ENCODE data around the gene METTL23.

METTL23 gene

DNA sequence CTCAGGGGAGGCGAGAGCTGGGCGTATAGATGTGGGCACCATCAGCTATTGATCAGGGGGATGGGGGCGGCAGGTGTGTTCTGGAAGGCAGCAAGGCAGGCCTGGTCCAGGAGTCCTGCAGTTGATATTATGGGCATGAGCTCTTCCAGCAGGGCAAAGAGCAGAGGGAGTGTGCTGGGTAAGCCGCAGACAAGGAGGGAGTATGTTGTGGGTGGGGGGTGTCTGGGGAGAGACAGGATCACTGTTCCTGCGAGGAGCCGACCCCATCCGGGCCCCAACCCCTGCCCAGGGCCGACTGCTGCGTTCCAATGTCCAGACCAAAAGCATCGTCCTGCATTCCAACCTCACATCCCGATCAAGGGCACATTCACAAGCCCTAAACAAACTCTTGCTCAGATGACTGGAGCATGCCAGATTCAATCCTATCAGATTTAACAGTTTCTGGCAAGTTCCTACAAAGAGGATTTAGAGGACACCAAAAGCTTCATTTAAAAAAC, 25.1 kb upstream of the METTL23 start (continued):
- TF ChIP-seq ZC3H10 (CRISPR knock-in tag; IDR thresholded peaks at IDR 0.05) (no peak), BACH2 (CRISPR knock-in tag; IDR thresholded peaks at IDR 0.05; ENCODE audit: borderline replicate concordance) (no peak), SNAI2 (CRISPR knock-in tag; IDR thresholded peaks at IDR 0.05) (no peak), CSDC2 (CRISPR knock-in tag; IDR thresholded peaks at IDR 0.05) (no peak), ZNF565 (CRISPR knock-in tag; conservative IDR thresholded peaks at IDR 0.05; ENCODE audit: low read depth) (no peak)
- TF ChIP-seq, protein P1, sequence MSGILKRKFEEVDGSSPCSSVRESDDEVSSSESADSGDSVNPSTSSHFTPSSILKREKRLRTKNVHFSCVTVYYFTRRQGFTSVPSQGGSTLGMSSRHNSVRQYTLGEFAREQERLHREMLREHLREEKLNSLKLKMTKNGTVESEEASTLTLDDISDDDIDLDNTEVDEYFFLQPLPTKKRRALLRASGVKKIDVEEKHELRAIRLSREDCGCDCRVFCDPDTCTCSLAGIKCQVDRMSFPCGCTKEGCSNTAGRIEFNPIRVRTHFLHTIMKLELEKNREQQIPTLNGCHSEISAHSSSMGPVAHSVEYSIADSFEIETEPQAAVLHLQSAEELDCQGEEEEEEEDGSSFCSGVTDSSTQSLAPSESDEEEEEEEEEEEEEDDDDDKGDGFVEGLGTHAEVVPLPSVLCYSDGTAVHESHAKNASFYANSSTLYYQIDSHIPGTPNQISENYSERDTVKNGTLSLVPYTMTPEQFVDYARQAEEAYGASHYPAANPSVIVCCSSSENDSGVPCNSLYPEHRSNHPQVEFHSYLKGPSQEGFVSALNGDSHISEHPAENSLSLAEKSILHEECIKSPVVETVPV (CRISPR knock-in tag; IDR thresholded peaks at IDR 0.05) = no peak

DNA sequence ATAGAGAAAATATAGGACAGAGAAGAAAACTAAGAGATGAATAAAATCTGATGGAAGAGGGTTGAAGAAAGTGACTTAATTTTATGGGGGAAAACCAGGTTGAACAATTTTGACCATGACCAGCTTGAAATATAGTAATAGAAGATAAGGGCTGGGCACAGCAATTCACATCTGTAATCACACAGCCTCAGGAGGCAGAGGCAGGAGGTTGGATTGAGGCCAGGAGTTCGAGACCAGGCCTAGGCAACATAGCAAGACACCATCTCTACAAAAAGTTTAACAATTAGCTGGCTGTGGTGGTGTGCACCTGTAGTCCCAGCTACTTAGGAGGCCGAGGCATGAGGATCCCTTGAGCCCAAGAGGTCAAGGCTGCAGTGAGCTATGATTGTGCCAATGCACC, 24.6 kb upstream of the METTL23 start:
- ATAC-seq = no peak
- TF ChIP-seq TCF4 (CRISPR knock-in tag; IDR thresholded peaks at IDR 0.05; ENCODE audit: borderline replicate concordance) (no peak), BACH2 (CRISPR knock-in tag; IDR thresholded peaks at IDR 0.05; ENCODE audit: borderline replicate concordance) (no peak), PPARA (CRISPR knock-in tag; IDR thresholded peaks at IDR 0.05; ENCODE audit: borderline replicate concordance) (no peak), ESRRG (CRISPR knock-in tag; IDR thresholded peaks at IDR 0.05) (no peak), ZFP3 (CRISPR knock-in tag; IDR thresholded peaks at IDR 0.05) (no peak)
- TF ChIP-seq, protein P2, sequence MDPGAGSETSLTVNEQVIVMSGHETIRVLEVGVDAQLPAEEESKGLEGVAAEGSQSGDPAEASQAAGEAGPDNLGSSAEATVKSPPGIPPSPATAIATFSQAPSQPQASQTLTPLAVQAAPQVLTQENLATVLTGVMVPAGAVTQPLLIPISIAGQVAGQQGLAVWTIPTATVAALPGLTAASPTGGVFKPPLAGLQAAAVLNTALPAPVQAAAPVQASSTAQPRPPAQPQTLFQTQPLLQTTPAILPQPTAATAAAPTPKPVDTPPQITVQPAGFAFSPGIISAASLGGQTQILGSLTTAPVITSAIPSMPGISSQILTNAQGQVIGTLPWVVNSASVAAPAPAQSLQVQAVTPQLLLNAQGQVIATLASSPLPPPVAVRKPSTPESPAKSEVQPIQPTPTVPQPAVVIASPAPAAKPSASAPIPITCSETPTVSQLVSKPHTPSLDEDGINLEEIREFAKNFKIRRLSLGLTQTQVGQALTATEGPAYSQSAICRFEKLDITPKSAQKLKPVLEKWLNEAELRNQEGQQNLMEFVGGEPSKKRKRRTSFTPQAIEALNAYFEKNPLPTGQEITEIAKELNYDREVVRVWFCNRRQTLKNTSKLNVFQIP (CRISPR knock-in tag; IDR thresholded peaks at IDR 0.05; ENCODE audit: borderline replicate concordance, low read depth) = no peak

DNA sequence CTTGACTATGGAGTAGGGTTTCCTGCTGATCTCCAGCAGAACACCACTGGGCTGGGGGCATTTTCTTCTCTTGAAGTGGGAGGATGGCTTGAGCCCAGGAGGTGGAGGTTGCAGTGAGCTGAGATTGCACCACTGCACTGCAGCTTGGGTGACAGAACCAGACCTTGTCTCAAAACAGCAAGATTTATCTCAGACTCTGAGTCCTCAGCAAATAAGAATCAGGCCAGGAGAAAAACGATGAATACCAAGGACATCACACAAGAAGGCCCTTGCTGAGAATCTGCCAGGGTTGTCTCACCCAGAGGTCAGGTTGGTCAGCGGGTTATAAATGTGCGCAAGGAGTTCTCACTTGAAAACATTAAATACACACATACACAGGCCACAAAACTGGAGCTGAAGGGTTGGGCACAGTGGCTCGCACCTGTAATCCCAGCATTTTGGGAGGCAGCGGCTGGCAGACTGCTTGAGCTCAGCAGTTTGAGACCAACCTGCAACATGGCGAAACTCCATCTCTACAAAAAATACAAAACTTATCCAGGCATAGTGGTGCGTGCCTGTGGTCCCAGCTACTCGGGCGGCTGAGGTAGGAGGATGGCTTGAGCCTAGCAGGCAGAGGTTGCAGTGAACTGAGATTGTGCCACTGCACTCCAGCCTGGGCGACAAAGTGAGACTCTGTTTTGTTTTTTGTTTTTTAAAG, 23.6 kb upstream of the METTL23 start:
- ATAC-seq = no peak
- TF ChIP-seq ZFP3 (CRISPR knock-in tag; IDR thresholded peaks at IDR 0.05) (no peak), OSR1 (CRISPR knock-in tag; IDR thresholded peaks at IDR 0.05) (no peak), CSDC2 (CRISPR knock-in tag; IDR thresholded peaks at IDR 0.05) (no peak), ZNF565 (CRISPR knock-in tag; conservative IDR thresholded peaks at IDR 0.05; ENCODE audit: low read depth) (no peak), ISL1 (CRISPR knock-in tag; IDR thresholded peaks at IDR 0.05) (no peak), ZNF8 (CRISPR knock-in tag; IDR thresholded peaks at IDR 0.05) (no peak), GLIS3 (CRISPR knock-in tag; IDR thresholded peaks at IDR 0.05) (no peak), RARB (CRISPR knock-in tag; IDR thresholded peaks at IDR 0.05) (no peak), ZC3H10 (CRISPR knock-in tag; IDR thresholded peaks at IDR 0.05) (no peak), ESRRG (CRISPR knock-in tag; IDR thresholded peaks at IDR 0.05) (no peak), ARNTL (CRISPR knock-in tag; IDR thresholded peaks at IDR 0.05; ENCODE audit: borderline replicate concordance, low read depth) (no peak), ZNF70 (CRISPR knock-in tag; IDR thresholded peaks at IDR 0.05) (no peak)
- TF ChIP-seq, protein P3, sequence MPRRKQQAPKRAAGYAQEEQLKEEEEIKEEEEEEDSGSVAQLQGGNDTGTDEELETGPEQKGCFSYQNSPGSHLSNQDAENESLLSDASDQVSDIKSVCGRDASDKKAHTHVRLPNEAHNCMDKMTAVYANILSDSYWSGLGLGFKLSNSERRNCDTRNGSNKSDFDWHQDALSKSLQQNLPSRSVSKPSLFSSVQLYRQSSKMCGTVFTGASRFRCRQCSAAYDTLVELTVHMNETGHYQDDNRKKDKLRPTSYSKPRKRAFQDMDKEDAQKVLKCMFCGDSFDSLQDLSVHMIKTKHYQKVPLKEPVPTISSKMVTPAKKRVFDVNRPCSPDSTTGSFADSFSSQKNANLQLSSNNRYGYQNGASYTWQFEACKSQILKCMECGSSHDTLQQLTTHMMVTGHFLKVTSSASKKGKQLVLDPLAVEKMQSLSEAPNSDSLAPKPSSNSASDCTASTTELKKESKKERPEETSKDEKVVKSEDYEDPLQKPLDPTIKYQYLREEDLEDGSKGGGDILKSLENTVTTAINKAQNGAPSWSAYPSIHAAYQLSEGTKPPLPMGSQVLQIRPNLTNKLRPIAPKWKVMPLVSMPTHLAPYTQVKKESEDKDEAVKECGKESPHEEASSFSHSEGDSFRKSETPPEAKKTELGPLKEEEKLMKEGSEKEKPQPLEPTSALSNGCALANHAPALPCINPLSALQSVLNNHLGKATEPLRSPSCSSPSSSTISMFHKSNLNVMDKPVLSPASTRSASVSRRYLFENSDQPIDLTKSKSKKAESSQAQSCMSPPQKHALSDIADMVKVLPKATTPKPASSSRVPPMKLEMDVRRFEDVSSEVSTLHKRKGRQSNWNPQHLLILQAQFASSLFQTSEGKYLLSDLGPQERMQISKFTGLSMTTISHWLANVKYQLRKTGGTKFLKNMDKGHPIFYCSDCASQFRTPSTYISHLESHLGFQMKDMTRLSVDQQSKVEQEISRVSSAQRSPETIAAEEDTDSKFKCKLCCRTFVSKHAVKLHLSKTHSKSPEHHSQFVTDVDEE (CRISPR knock-in tag; IDR thresholded peaks at IDR 0.05) = no peak
- TF ChIP-seq, protein P1 (CRISPR knock-in tag; IDR thresholded peaks at IDR 0.05) = no peak

DNA sequence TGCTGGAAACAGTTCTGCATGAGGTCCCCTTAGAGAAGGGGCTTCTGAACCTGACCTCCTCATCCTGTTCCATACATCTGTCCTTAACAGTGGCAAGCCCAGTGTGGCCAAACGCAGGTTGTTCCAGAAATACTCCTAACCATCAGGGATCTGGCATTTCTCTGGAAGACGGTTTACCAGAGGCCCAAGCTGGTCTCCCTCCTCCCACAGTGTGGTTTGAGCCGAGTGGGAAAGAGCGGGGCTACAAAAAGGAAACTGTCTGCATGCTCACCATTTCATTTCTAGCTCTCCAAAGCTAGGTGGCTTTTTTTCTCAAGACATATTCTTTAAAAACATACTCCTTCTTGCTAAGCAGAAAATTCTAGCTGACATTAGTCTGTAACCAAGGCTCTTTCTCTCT, 21.8 kb upstream of the METTL23 start:
- TF ChIP-seq SNAI2 (CRISPR knock-in tag; IDR thresholded peaks at IDR 0.05) = no peak
- TF ChIP-seq, protein P4, sequence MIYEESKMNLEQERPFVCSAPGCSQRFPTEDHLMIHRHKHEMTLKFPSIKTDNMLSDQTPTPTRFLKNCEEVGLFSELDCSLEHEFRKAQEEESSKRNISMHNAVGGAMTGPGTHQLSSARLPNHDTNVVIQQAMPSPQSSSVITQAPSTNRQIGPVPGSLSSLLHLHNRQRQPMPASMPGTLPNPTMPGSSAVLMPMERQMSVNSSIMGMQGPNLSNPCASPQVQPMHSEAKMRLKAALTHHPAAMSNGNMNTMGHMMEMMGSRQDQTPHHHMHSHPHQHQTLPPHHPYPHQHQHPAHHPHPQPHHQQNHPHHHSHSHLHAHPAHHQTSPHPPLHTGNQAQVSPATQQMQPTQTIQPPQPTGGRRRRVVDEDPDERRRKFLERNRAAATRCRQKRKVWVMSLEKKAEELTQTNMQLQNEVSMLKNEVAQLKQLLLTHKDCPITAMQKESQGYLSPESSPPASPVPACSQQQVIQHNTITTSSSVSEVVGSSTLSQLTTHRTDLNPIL (CRISPR knock-in tag; IDR thresholded peaks at IDR 0.05; ENCODE audit: low read depth) = no peak
- TF ChIP-seq ESRRG (CRISPR knock-in tag; IDR thresholded peaks at IDR 0.05) = no peak
- no peak for ATAC-seq
